HG03457 (cell line): Measurements from ENCODE around the gene CELF1.
"Not testable (repeated sequence)": the region's sequence is repeated elsewhere in the genome, so short reads cannot be mapped to it uniquely, and the experiment has no call there.

Source experiments
- ATAC-seq: cut with Tn5 transposase; IDR thresholded peaks from one replicate; pipeline ENCODE4 v1.9.1; 2021; ENCODE audit warnings: moderate number of reproducible peaks; ENCODE audit not compliant: unreplicated experiment

CELF1 gene

GRCh38 chr11:47488674-47489394 is 64.1 kb downstream of the CELF1 start:
- ATAC-seq = no peak

DNA sequence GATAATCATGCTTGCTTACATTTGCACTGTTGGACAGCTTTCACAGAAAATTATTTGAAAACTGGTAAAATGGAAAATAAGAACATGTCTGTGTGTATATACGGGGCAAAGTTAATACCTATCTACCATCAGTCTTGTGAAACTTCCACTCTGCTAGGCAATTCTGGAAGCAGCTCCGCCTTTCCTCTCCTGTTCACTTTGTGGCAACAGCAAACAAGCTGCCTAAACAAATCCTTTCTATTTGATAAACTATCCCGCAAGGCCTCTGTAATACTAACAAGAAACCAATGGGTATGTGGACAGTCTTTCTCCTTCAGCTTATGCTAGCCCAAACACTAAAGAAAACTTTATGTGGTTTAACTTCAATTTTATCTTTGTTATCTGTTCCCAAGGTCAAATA is 64.8 kb downstream of the CELF1 start:
- no peak for ATAC-seq

DNA sequence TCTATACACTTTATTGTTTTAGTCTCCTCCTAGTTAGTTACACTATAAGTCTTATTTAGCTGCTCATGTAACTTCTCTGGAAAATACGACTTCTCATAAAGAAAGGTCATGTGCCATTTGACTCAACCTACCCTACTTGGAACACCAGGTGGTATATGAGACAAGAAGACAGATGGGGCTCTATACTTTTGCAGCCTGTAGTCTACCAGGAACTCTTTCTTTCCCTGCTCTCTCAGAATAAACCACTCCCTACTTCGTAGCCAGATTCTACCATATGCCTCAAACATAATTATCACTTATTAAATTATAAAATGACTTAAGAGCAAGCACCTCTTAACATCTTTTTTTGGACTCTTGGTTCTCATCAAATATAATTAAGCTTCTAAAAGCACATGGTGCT is 65.5 kb downstream of the CELF1 start:
- no peak for ATAC-seq

- no peak for ATAC-seq
Measured at GRCh38 chr11:47485107-47485506, 67.8 kb downstream of the CELF1 start.

DNA sequence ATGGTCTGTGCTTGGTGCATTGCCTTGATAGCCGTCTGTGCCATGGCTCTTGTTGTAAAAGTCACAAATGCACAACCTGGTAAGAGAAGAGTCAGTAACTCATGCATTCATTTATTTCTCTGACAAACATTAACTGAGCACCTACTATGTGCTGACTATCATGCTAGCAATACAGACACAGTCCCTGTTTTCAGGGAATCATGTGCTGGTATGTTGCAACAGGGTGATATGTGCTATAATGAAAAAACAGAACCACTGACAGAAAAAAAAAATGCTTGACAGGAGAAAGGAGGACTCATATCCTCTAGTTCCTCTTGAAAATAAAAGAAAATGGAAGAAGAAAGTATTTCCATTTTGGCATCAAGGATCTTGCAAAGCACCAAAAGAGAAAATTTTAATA is 69.5 kb downstream of the CELF1 start:
- no peak for ATAC-seq

GRCh38 chr11:47480762-47481161 is 72.2 kb downstream of the CELF1 start:
- no peak for ATAC-seq

GRCh38 chr11:47478651-47479329 is 74.1 kb downstream of the CELF1 start:
- ATAC-seq = no peak

- ATAC-seq = no peak
Measured at GRCh38 chr11:47477753-47478152, 75.2 kb downstream of the CELF1 start.

DNA sequence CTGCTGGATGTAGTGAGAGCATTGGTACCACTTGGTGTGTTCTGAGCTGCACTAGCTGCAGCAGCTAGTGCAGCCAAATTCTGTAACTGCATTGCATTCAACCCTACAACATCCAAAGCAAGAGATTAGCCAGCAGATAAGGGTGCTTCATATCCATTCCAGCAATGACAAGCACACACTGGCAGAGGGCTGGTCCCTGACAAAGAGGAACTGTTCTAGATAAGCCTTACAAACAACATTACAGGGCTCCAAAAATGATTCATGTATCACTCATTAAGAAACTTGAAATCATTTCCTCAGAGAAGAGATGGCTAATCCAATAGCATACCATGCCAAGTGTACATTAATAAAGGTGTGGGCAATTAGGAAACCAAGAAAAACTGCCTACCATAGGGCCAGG is 75.6 kb downstream of the CELF1 start:
- no peak for ATAC-seq

- ATAC-seq = no peak
Measured at GRCh38 chr11:47470671-47471070, 82.3 kb downstream of the CELF1 start.

GRCh38 chr11:47469361-47470179 is 83.4 kb downstream of the CELF1 start:
- no peak for ATAC-seq

GRCh38 chr11:47468598-47469214 is 84.2 kb downstream of the CELF1 start:
- no peak for ATAC-seq

DNA sequence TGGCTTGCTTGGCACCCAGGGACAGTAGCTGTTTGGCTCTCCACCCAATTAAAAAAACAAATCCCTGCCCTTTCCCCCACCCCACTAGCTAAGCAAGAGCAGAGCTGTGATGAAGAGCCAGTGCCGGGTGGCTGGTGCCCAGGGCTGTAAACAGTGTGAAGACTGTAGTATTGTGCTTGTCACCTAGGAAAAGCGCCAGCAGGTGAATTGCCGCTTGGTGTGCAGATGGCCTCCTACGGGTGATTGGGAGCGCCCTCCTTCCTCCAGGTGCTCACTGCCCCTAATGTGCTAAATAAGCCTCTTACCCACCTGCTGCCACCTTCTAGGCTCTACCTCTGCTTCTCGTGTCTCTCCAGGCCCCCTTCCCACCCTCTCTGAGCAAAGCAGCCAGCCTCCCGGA is 85.6 kb downstream of the CELF1 start:
- ATAC-seq = no peak

- ATAC-seq = no peak
Measured at GRCh38 chr11:47466701-47467250, 86.2 kb downstream of the CELF1 start.

GRCh38 chr11:47466201-47466600 is 86.7 kb downstream of the CELF1 start:
- no peak for ATAC-seq

GRCh38 chr11:47464483-47464882 is 88.4 kb downstream of the CELF1 start:
- no peak for ATAC-seq

- no peak for ATAC-seq
Measured at GRCh38 chr11:47461876-47462275, 91.1 kb downstream of the CELF1 start.

GRCh38 chr11:47460571-47461235 is 92.2 kb downstream of the CELF1 start:
- no peak for ATAC-seq

DNA sequence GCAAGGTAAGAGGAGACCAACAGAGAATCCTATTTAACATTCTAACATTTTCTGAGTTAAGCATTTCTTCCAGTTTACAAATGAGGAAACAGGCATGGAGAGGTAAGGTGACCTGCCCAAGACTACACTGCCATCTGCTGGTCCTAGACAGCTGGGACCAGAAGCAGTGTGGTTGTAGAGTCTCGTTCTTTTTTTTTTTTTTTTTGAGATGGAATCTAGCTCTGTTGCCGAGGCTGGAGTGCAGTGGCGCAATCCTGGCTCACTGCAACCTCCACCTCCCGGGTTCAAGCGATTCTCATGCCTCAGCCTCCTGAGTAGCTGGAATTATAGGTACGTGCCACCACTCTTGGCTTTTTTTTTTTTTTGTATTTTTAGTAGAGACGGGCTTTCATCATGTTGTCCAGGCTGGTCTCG is 98.7 kb downstream of the CELF1 start:
- ATAC-seq = not testable (repeated sequence)

DNA sequence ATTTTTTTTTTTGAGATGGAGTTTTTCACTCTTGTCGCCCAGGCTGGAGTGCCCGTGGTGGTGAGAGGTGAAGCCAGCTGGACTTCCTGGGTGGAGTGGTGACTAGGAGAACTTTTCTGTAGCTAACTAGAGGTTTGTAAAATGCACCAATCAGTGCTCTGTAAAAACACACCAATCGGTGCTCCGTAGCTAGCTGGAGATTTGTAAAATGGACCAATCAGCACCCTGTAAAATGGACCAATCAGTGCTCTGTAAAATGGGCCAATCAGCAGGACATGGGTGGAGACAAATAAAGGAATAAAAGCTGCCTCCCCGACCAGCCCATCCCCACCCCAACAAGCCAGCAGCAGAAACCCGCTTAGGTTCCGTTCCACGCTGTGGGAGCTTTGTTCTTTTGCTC is 99.6 kb downstream of the CELF1 start:
- ATAC-seq = no peak

DNA sequence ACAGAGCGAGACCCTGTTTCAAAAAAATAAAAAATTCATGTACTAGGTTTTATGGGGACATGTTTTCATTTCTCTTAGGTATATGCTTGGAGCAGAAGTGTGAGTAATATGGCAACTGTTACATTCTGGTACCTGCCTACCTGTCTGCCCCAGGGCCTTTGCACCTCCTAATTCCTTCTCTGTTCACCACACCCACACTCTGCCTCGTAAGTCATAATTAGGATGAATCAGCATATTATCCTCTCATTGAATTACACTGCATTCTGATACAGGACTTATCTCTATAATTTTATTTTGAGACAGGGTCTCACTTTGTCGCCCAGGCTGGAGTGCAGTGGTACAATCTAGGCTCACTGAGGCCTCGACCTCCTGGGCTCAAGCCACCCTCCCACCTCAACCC is 100.9 kb downstream of the CELF1 start:
- ATAC-seq = no peak
